ENCODE results near the gene ARF4. TPM values are rescaled to one million over a fixed set of nuclear protein-coding genes. Genes with fewer than 3 reads are reported as not detected.

Gene ARF4
- total and polyA plus RNA-seq, 7 donors, result 88.1 to 290 (median 96.9) TPM

DNA sequence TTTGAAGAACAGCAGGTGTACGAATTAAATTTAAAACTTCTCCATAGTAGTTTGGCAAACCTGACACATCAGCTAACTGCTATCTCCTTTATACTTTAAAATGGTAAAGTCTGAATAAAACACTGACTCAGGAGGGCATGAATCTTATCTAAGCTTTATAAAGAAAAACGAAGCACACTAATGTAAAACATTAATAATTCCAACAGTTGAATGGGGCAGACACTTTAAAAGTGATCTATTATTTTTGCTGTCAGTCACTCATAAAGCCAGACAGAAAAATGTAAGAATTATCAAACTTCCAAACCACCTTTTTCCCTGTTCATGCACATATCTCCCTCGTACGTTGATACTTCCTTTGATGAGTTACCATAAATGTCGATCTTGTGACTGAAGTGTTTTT lies 2.6 kb downstream of the ARF4 start:
- Histone ChIP-seq H3K9me3 (no peaks in the 10 kb centered on the region), H3K27ac (peak overlapping the region in 3 of 4 donors; percentile 94 to 99 (median 97)), H3K4me3 (peak overlapping the region in 2 of 4 donors; percentile 77 to 79), H3K4me1 (peaks cover 0 to 56% (median 49%) of the 10 kb centered on the region in 4 donors), H3K27me3 (no peaks in the 10 kb centered on the region), H3K36me3 (no peaks in the 10 kb centered on the region)
- no peak for DNase-seq
- TF ChIP-seq POLR2AphosphoS5 (IDR thresholded peaks at IDR 0.05) (no peak), POLR2A (IDR thresholded peaks at IDR 0.05) (no peak), EP300 (IDR thresholded peaks at IDR 0.05) (no peak), CTCF (IDR thresholded peaks at IDR 0.05) (no peak)
- whole genome bisulfite sequencing, 2 donors, result 15 to 57% methylated on average over 5 of the region's 5 CpGs
- intact Hi-C loops (cut with DNase I), result no loop called here

DNA sequence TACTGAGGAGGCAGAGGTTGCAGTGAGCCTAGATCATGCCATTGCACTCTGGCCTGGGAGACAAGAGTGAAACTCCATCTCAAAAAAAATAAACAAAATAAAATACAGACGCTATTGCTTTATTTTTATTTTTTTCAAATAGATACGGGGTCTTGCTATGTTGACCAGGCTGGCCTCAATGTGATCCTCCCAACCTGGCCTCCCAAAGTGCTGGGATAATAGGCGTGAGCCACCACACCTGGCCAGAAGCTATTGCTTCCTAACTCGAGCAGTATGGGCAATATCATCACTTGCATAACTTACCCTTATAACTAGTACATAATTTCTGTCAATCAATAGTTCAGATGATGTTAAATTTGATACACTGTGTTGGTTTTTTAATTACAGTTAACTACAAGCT lies 3.0 kb downstream of the ARF4 start:
- WGBS, 2 donors, result 63 to 82% methylated on average over 4 of the region's 4 CpGs
- intact Hi-C loops (cut with DNase I), result no loop called here
- H3K27me3 ChIP-seq, result no peaks in the 10 kb centered on the region
- H3K4me3 ChIP-seq, result no peak overlapping the region
- TF ChIP-seq POLR2A (IDR thresholded peaks at IDR 0.05) (no peak), EP300 (IDR thresholded peaks at IDR 0.05) (no peak), POLR2AphosphoS5 (IDR thresholded peaks at IDR 0.05) (no peak), CTCF (IDR thresholded peaks at IDR 0.05) (no peak)
- H3K4me1 ChIP-seq, result peaks cover 0 to 57% (median 49%) of the 10 kb centered on the region in 4 donors
- H3K27ac ChIP-seq, result peak overlapping the region in 3 of 4 donors; percentile 94 to 99 (median 97)
- H3K9me3 ChIP-seq, result no peaks in the 10 kb centered on the region
- DNase-seq, result no peak
- no peaks in the 10 kb centered on the region for H3K36me3 ChIP-seq

- Histone ChIP-seq H3K4me3 (no peak overlapping the region), H3K27ac (peak overlapping the region in 1 of 4 donors; percentile 7), H3K4me1 (peaks cover 0 to 50% (median 44%) of the 10 kb centered on the region in 4 donors), H3K9me3 (no peaks in the 10 kb centered on the region), H3K27me3 (no peaks in the 10 kb centered on the region), H3K36me3 (no peaks in the 10 kb centered on the region)
- TF ChIP-seq EP300 (IDR thresholded peaks at IDR 0.05) (no peak), POLR2A (IDR thresholded peaks at IDR 0.05) (no peak), POLR2AphosphoS5 (IDR thresholded peaks at IDR 0.05) (no peak), CTCF (IDR thresholded peaks at IDR 0.05) (no peak)
- intact Hi-C loops (cut with DNase I), result no loop called here
- WGBS, 2 donors, result 69 to 70% methylated on average over 6 of the region's 6 CpGs
- DNase-seq, result no peak
Measured at GRCh38 chr3:57592306-57592705, 4.8 kb downstream of the ARF4 start.

DNA sequence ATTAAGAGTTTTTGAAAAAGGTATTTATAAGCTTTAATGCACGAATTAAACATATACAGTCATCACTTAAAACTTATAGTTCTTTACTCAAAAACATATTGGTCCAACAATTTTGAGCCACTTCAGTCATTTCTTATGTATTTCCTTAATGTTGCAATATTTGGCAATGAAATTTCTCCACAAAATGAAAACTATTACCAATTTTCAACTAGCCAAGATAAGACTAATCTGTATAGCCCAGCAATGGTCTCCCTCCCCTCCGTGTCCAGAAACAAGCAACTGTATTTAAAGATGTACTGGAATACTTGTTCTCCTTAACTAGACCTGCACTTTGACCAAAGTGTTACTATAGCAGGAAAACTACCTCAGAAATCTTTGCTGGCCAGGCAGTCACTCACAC lies 9.2 kb downstream of the ARF4 start:
- TF ChIP-seq POLR2AphosphoS5 (IDR thresholded peaks at IDR 0.05) (no peak), POLR2A (IDR thresholded peaks at IDR 0.05) (no peak), EP300 (IDR thresholded peaks at IDR 0.05) (no peak), CTCF (IDR thresholded peaks at IDR 0.05) (no peak)
- Histone ChIP-seq H3K36me3 (peaks cover 0 to 15% (median 0%) of the 10 kb centered on the region in 4 donors), H3K4me1 (peaks cover 0 to 55% (median 33%) of the 10 kb centered on the region in 4 donors), H3K27me3 (no peaks in the 10 kb centered on the region), H3K27ac (no peak overlapping the region), H3K4me3 (no peak overlapping the region), H3K9me3 (no peaks in the 10 kb centered on the region)
- intact Hi-C loops (cut with DNase I), result no loop called here
- DNase-seq, result no peak
- 68 to 83% methylated on average over 2 of the region's 2 CpGs for WGBS, 2 donors

GRCh38 chr3:57586778-57587177 lies 10.4 kb downstream of the ARF4 start:
- intact Hi-C loops (cut with DNase I), result no loop called here
- peaks cover 0 to 47% (median 24%) of the 10 kb centered on the region in 4 donors for H3K4me1 ChIP-seq
- WGBS, 2 donors, result 76% methylated on average over 6 of the region's 6 CpGs

More at GRCh38 chr3:57586778-57587177, 10.4 kb downstream of the ARF4 start:
- DNase-seq, result no peak
- no peak for TF ChIP-seq EP300 (IDR thresholded peaks at IDR 0.05)
- TF ChIP-seq CTCF (IDR thresholded peaks at IDR 0.05), result no peak
- no peak for TF ChIP-seq POLR2A (IDR thresholded peaks at IDR 0.05)
- TF ChIP-seq POLR2AphosphoS5 (IDR thresholded peaks at IDR 0.05), result no peak
- H3K4me3 ChIP-seq, result no peak overlapping the region
- H3K27ac ChIP-seq, result no peak overlapping the region
- H3K27me3 ChIP-seq, result no peaks in the 10 kb centered on the region
- no peaks in the 10 kb centered on the region for H3K9me3 ChIP-seq
- H3K36me3 ChIP-seq, result peaks cover 0 to 24% (median 0%) of the 10 kb centered on the region in 4 donors
